Hematopoietic multipotent progenitor cell treated with erythropoietin and hydrocortisone succinate and interleukin-3 and kit ligand, for 6 days (in vitro differentiated cells): Measurements from ENCODE around the gene ADGRB3.

ENCODE experiments used
- DNase-seq: peaks from one replicate; pipeline ENCODE4 v3.0.0-alpha.2; 2015

ADGRB3 gene

DNA sequence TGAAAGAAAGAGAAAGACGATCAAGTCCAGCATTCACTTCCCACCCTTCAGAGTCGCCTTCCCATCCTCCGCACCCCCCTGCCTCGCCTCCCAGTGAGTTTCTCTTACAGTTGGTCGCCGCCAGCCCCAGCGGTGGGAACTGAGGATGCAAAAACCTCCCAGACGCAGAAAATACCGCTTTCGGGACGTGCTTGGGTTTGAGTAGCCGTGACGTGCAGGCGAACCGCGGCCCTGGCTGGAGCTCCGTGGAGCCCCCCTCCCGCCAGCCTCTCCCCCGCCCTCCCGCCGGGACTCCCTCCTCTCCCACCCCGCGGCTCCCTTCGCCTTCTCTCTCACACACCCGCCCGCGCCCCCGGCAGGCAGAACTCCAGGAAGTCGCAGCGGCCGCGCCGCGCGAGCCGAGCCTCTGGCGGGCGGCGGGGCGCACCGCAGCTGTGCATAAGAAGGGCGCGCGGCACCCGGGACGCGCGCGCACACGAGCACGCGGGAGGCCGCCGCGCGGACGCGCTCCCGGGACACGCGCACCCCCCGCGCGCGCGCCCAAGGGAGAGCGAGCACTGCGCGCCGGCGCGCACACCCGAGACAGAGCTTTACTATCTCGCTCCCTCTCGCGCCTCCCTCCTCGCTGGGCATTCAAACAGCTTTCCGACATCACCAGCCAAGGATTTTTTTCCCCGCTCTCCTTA is at the start of gene ADGRB3:
Gene ADGRB3, plus strand, starts transcription at position 557 of the 686 bp plus-strand sequence. CDS start 3,394 bp downstream, outside the sequence.
- peak; percentile 62 for DNase-seq

DNA sequence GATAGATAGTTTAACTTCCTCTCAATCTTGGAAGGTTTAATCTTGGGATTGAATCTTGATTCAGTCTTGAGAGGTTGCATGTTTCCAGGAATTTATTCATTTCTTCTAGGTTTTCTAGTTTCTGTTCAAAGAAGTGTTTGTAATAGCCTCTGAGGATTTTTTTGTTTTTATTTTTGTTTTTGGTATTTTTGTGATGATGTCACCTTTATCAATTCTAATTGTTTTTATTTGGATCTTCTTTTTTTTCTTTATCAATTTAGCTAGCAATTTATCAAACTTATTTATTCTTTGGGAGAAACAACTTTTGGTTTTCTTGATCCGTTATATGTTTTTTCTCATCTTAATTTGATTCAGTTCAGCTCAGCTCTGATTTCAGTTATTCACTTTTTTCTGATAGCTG is 41.5 kb upstream of the ADGRB3 start:
- DNase-seq = no peak

DNA sequence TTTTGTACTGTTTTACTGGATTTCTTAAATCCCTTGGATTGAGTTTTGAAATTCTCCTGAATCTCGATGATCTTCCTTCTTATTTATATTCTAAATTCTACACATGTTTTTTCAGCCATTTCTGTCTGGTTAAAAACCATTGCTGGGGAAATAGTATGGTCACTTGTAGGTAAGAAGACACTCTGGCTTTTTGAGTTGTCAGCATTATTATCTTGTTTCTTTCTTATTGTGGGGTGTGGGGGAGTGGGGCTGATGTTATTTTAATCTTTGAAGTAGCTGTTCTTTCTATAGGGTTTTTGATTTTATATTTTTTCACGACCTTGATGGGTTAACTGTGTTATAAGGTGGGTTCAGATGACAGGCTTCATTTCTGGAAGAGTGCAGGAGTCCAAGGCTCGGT is 37.4 kb upstream of the ADGRB3 start:
- no peak for DNase-seq

DNA sequence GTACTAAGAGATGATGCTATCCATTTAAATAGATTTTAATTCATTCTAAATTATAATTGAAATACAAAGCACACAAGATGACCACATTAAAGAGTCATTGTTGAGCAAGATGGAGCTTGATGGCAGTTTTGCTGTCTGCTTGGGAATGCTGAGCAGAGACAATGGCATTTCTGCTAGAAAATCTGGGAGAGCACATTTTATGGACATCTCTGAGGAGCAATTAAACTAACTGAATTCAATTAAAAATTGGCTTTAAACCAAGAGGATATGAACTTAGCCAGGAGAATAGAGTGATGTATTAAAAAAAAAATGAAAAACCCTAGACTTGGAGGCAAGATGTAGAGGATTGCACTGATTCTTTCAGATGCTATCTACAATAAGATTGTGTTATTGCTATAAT is 19.1 kb upstream of the ADGRB3 start:
- no peak for DNase-seq

GRCh38 chr6:68625998-68626397 is 9.1 kb upstream of the ADGRB3 start:
- no peak for DNase-seq

- DNase-seq = no peak
Observed at GRCh38 chr6:68628161-68628560, 6.9 kb upstream of the ADGRB3 start.

DNA sequence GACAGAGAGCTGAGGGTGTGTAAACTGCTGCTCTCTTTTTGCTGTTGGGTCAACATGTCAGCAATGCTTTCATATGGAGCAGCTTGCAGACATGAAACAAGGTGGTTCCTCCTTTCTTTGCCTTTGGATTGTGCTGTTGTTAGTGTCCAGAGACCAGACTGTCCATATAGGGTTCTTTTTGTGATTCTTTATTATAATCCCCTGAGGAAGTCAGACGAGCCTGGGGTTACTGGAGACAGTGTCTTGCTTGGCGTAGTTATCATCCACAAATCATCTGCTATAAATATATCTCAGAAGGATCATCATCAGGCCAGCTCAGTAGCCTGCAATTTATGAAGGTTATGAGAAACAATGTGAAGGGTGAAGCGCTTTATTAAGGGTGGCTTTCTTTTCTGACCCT is 2.3 kb upstream of the ADGRB3 start:
- no peak for DNase-seq

- no peak for DNase-seq
Observed at GRCh38 chr6:68633281-68633971, 1.7 kb upstream of the ADGRB3 start.

DNA sequence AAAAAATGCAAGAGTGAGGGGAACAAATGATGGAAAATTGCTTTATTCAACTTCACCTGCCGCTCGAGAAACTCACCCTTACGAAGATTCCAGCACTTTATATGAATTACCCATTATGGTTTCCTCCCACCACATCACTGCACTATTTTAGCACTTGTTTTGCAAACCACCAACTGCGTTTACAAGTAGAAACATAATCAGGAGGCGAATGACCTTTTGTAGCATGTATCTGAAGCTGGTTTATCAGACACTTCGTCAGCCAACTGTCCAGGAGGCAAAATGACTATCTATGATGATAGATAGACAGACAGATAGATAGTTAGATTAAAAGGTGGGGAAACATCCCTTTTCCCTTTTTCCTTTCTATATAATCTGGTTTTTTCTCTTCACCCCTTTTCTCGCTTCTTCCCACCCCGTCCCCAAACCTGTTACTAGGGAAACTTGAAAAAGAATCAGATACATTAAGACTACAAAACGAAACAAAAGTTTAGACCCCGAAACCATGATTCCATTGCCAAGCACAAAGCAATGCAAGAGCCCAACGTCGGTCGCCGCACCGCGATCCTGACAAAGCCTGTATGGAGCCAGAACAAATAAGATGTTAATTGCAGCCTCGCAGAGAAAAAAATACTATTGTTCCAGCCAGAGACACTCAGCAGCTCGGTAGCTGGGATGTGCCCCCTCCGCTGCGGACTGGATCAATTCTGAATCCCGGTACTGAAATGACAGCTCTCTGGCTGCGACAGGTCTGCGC is 933 bp upstream of the ADGRB3 start:
- no peak for DNase-seq

DNA sequence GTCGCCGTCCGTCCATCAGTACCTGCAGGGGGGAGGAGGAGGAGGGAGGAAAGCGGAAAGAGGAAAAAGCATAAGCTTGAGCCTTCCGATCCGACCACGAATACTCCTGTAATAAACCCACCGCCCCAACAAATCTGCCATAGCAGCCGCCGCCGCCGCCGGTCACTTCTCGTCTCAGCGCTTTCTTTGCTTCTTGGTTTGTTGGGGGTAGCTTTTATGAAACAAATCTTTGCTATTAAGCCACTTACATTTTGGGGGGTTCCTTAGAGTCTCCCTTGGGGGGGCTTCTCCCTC is 277 bp downstream of the ADGRB3 start:
- no peak for DNase-seq

DNA sequence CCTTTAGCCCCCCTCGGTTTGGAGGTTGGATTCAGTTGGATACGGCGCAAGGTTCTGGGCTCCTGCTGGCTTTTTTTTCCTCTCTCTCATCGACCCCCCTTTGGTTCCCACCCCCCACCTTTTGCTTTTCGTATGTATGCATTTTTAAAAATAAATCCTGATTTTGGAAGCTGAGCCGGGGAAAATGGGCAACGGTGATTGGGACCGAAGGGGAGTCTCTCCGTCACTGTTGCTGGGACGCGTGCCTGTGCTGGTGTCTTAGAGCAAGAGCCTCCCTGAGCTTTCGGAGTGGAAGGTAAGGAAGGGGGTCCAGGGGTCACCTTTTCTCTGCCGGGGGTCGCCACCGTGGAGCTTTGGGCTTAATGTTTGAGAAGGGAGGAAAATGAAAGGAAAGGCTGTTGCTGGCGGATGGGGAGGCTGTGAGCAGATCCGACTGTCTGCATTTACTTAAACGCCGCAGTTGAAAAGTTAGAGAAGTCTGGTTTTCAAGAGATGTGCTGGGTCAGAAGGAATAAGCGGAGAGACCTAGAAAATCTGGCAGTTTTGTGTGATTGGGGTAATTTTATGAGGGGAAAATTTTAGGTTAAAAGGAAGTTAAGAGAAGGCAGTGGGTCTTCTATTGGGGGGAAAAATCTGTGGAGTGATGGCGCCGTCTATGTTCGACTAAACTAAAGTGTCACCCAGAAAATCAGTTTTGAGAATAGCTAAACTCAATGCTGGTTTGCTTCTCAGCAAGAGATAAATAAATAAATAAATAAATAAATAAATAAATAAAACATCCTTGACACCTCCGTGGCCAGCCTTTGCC is 828 bp downstream of the ADGRB3 start:
- no peak for DNase-seq

- no peak for DNase-seq
Observed at GRCh38 chr6:68636666-68637065, 1.6 kb downstream of the ADGRB3 start.

- DNase-seq = no peak
Observed at GRCh38 chr6:68637071-68637470, 2.0 kb downstream of the ADGRB3 start.

- DNase-seq = no peak
Observed at GRCh38 chr6:68637782-68638181, 2.7 kb downstream of the ADGRB3 start.

DNA sequence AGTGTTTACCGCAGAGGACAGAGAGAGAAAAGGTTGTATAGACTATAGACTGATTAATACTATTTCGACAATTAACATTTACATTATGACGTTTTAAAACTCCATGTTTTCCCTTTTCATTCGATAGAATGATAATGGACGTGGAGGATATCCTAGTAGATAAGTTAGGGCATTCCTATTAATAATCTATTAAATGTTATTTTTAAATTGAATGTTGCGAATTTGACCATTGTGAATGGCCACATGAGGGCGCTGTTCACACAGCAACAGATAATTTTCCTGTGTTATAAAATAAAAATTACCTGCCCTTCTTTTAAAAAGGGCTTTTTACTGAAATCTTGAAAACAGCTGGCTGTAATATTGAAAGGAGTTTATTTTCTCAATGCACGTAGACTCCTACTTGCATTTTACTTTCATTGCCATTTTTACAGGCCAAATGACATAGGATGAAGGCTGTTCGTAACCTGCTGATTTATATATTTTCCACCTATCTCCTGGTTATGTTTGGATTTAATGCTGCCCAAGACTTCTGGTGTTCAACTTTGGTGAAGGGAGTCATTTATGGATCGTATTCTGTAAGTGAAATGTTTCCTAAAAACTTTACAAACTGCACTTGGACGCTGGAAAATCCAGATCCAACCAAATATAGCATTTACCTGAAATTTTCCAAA is 3.3 kb downstream of the ADGRB3 start:
- peak; percentile 67 for DNase-seq

- DNase-seq = no peak
Observed at GRCh38 chr6:68639211-68639610, 4.1 kb downstream of the ADGRB3 start.

DNA sequence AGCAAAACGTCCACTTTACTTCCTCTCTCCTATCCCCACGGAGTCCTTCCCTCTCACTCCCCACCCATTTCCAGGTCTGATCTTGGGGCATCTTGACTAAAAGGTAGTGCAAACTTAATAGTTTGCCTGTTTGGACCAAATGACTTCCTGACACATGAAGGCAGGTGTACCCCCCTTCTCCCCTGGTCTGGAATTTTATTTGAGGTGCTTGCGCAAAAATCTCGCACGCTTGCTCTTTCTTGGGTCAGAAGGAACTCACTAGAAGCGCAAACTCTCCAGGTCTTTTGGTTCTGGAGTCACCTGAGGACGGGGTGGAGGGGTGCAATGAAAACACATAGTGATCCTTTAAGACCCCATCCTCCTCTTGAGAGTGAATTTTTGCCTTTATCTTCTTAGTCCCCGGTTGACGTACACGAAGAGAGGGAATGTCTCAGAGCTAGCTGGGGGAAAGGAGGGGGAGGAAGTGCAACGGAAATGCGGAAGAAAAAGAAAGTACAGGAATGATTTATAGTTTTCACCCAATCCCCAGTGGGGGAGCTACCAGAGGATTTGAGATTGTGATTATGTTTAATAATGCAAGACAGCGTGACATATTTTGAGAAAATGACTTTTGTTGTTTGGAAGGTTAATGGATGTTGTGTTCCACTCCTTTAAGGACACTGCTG is 4.9 kb downstream of the ADGRB3 start:
- DNase-seq = no peak

DNA sequence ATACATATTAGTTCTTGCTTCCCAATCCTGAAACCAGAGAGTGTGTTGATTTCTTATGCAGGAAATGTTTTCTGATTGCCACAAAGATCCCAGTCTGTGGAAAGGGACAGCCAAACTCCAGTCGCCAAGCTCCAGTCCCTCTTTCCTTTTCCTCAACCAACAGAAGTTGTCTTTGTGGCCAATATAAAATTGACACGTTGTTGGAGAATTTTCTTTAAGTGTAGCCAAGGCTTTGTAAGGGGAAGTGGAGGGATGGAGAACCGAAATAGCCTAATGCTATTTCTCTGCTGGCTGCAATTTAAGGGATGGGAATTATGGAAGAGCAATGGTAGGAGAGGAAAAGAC is 5.4 kb downstream of the ADGRB3 start:
- DNase-seq = no peak

DNA sequence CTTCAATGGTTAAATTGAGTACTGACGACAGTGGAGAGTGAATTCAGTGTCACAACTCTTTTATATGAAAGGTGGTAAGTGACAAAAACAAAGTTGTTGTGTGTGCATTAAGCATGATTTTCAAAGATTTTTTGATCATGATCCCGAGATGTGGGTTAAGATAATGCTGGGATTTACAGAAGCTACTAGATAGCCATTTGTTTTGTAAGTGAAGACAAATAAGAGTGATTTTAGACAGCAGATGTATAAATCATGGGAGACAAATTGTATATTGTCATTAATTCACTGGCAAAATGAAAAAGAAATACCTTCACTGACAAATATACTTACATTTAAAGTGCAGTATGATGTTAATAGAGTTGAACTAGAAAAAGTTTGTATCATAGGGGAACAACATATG is 6.1 kb downstream of the ADGRB3 start:
- DNase-seq = no peak

DNA sequence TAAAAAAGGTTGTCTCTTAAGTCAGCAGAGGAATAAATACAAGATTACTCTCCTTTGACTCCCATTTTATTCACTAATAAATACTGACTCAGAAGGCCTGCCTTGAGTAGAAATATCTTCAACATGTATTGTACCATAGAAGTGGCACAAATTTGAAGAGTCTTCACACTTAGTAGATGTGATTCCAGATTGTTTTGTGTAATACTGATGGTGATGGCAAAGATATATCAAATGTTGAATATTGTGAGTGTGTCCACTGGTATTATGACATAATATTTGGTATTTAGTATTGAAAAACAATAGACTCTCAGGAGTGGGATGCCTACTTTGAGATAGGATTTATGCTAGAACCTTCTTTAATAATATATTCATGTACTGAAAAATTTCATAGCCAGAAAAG is 7.0 kb downstream of the ADGRB3 start:
- no peak for DNase-seq

DNA sequence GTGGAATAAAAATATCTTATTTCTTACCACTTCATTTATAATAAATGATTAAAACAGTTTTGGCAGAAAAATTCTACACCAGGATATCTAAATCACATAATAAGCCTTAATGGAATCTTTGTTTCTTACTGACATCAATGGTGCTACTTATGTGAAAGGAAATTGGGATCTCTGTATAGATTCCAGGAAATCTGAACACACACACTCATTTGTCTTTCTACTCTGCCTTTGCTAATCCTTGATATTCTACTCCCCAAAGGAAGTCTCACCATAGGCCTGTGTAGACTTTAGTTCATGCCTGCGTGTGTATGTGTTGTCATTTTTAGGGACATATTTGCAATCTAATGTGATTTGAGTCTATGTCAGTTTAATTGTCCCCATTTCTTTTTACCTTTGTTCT is 7.9 kb downstream of the ADGRB3 start:
- DNase-seq = no peak

DNA sequence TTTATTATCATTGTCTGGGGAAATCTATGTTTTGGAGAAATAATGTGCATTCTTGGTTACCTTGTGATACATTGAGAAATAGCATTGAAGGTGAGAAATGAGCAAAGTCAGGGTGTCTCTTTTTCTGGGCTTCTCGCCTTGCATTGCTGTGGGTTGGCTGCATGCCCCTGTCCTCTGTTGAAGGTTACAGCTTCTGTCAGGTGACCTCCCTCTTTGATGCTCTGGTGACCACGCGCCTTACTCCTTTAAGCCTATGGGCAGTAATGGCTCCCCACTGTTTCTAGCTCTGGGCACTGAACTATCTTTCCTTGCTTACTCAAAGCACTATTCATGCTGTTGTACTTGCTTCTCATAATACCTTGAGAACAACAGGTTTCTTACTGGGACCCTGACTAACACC is 14.6 kb downstream of the ADGRB3 start:
- no peak for DNase-seq
